Spleen (tissue), 11 donors: ENCODE data around the gene PFDN5. TPM values are rescaled to one million over a fixed set of nuclear protein-coding genes. Genes with fewer than 3 reads are reported as not detected.

Source experiments
- DNase-seq: peaks from one replicate; pipeline ENCODE4 v3.0.0-alpha.2; 2020
- H3K27ac ChIP-seq, 8 donors: fragments of 200-600 bp; sonication (generic) in 7 of 8; 1 replicate in 4 of 8; 2 replicates in 4 of 8; pipeline versions ENCODE4 v1.5.0 to v1.8.0; 2016 to 2021; ENCODE audit warnings: inconsistent platforms in 4 of 8, mild to moderate bottlenecking in 4 of 8, moderate library complexity in 1 of 8
- H3K27me3 ChIP-seq, 7 donors: fragments of 200-600 bp; sonication (generic) in 6 of 7; replicated peaks in 1 of 7; 1 replicate in 4 of 7; 2 replicates in 3 of 7; pipeline versions ENCODE4 v1.5.0 to v1.8.0; 2016 to 2021; ENCODE audit warnings: inconsistent platforms in 3 of 7, mild to moderate bottlenecking in 1 of 7
- H3K36me3 ChIP-seq, 6 donors: fragments of 200-600 bp; sonication (generic) in 5 of 6; 1 replicate in 4 of 6; 2 replicates in 2 of 6; pipeline versions ENCODE4 v1.5.0 to v1.8.0; 2016 to 2021; ENCODE audit warnings: inconsistent platforms in 2 of 6
- H3K4me1 ChIP-seq, 6 donors: fragments of 200-600 bp; sonication (generic) in 5 of 6; 1 replicate in 3 of 6; 2 replicates in 3 of 6; pipeline versions ENCODE4 v1.5.0 to v1.8.0; 2016 to 2021; ENCODE audit warnings: inconsistent platforms in 3 of 6
- H3K4me3 ChIP-seq, 8 donors: fragments of 200-600 bp; sonication (generic) in 7 of 8; 1 replicate in 4 of 8; 2 replicates in 4 of 8; pipeline versions ENCODE4 v1.5.0 to v1.8.0; 2016 to 2021; ENCODE audit warnings: inconsistent platforms in 4 of 8, mild to moderate bottlenecking in 4 of 8, moderate library complexity in 2 of 8
- H3K9me3 ChIP-seq, 8 donors: fragments of 200-600 bp; sonication (generic) in 7 of 8; 1 replicate in 4 of 8; 2 replicates in 4 of 8; pipeline versions ENCODE4 v1.5.0 to v1.8.0; 2016 to 2021; ENCODE audit warnings: inconsistent platforms in 4 of 8
- POLR2A ChIP-seq, 3 donors: fragments of 450-650 bp; IDR thresholded peaks; one replicate each; pipeline ENCODE4 v1.5.1; 2017; ENCODE audit warnings: antibody characterized with exemption in 3 of 3, mild to moderate bottlenecking in 1 of 3
- POLR2AphosphoS5 ChIP-seq, 3 donors: sonication (generic); formaldehyde crosslinking; IDR thresholded peaks; one replicate each; pipeline ENCODE4 v1.5.1; 2017; ENCODE audit warnings: antibody characterized with exemption in 3 of 3
- WGBS, 5 donors: extraction: QIAGEN DNeasy Blood & Tissue Kit in 3 of 5; methylation state at CpG; one replicate each; pipeline versions ENCODE4 v1.1.5 to v1.1.7; 2013 to 2018; 5-methylcytosine and 5-hydroxymethylcytosine counted together
- intact Hi-C: fragments of 100-400 bp; cut with DNase I; formaldehyde crosslinking; loops from one replicate; pipeline ENCODE4 v1.15.0; 2023; ENCODE audit warnings: low total_unique reads
- polyA plus RNA-seq, 3 donors: library from polyadenylated mRNA; stranded (reverse); fragments of 200-250 nt; gene quantifications; one replicate each; pipeline ENCODE4 v1.2.1, GENCODE V29; 2013
- total RNA-seq, 7 donors: library from RNA; depleted of rRNA in 3 of 7; stranded (reverse); fragments of >200 nt in 3 of 7; fragmentation: NEBNext Ultra II Directional in 4 of 7; extraction: Animal tissue kit (Norgen Biotek cat#: 25700) in 4 of 7; gene quantifications; one replicate each; pipeline versions ENCODE4 v1.1.0 to v1.2.1, GENCODE V29; 2016 to 2021
- TF ChIP-seq, protein P1 (sequence below), 11 experiments: fragments of 200-600 bp in 7 of 11; fragments of 450-650 bp in 4 of 11; sonication (generic) in 4 of 11; IDR thresholded peaks in 8 of 11; conservative IDR thresholded peaks in 3 of 11; 1 replicate in 7 of 11; 2 replicates in 4 of 11; pipeline versions ENCODE4 v1.4.0 to v1.8.0; 2016 to 2021; ENCODE audit warnings: antibody characterized with exemption in 11 of 11, inconsistent platforms in 4 of 11, mild to moderate bottlenecking in 1 of 11
- donor health status: healthy with polysubstance abuse.
- donor health status: DM: no; HTN: no; CAD: no; lungs with moderate emphysema.
- donor health status: DM: no; HTN: no; CAD: no.
- donor health status: Bipolar disorder and iron deficiency.
- donor health status: healthy.
- donor health status: DM: no; HTN: no; CAD: no.
- donor health status: DM: yes; HTN: yes; CAD: no.

Gene PFDN5
- total and polyA plus RNA-seq, 10 donors: 399 to 2,525 (median 730) TPM

DNA sequence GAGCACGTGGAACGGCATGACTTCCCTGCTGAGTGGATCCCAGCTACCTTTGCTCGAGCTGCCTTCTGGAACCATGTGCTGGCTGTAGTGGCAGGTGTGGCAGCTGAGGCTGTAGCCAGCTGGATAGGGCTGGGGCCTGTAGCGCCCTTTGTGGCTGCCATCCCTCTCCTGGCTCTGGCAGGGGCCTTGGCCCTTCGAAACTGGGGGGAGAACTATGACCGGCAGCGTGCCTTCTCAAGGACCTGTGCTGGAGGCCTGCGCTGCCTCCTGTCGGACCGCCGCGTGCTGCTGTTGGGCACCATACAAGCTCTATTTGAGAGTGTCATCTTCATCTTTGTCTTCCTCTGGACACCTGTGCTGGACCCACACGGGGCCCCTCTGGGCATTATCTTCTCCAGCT lies 42.0 kb upstream of the PFDN5 start:
- WGBS, 5 donors: 94 to 96% (median 96%) methylated on average over 10 to 13 of the region's 13 CpGs
- no peaks in the 10 kb centered on the region for H3K9me3 ChIP-seq
- H3K4me1 ChIP-seq: peaks cover 22 to 69% (median 53%) of the 10 kb centered on the region in 6 donors
- peak overlapping the region in 5 of 8 donors; percentile 79 to 95 (median 90) for H3K27ac ChIP-seq
- H3K36me3 ChIP-seq: peaks cover 0 to 29% (median 18%) of the 10 kb centered on the region in 6 donors
- H3K27me3 ChIP-seq: no peaks in the 10 kb centered on the region
- no peak for TF ChIP-seq POLR2A (IDR thresholded peaks at IDR 0.05)
- TF ChIP-seq POLR2AphosphoS5 (IDR thresholded peaks at IDR 0.05): no peak
- H3K4me3 ChIP-seq: peak overlapping the region in 5 of 8 donors; percentile 87 to 97 (median 89)
- intact Hi-C loops: loop anchor here (5.0 kb wide), 1 partner anchor 46 kb away; the partner anchor contains the start of gene ITGB7
- DNase-seq: no peak

DNA sequence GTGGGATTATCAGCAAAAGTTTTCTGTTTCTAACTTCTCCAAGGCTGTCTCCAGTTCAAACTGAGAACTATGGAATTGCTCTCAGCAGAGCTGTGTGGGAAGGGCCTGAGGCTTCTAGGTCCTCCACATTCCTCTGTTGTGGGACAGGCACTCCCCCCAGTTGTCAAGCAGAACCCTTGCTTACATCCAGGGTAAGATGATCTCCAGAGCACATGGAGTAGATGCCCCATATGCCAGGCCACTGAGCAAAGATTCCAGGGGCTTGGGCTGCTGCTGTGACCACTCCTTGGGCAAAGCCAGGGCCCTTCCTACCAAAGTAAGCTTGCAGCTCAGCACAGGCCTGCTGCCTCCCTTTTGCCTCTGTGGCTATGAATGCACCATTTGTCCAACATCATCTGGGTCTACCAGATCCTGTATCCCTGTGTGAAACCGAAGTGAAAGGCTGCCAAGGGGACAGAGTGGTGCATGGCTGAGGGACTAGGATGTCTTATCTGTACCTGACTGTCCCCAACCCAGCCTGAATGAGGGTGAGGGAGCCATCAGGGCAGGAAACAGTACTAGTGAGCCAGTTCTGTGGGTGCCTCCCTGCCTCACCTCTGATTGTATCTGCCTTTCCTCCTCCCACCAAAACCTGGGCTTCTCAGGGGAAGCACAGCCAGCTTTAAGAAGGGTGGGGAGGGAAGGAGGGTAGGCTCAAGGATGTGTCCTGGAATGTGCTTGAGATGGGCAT lies 40.4 kb upstream of the PFDN5 start:
- H3K9me3 ChIP-seq: no peaks in the 10 kb centered on the region
- intact Hi-C loops: loop anchor here (5.0 kb wide), 1 partner anchor 48 kb away; the partner anchor contains the start of gene ITGB7
- WGBS, 5 donors: 88 to 100% (median 95%) methylated on average over 1 of the region's 1 CpG; no CpG with 5 or more reads in 1 of the 5 donors
- H3K27ac ChIP-seq: peak overlapping the region in 5 of 8 donors; percentile 20 to 77 (median 61)
- no peak for TF ChIP-seq POLR2A (IDR thresholded peaks at IDR 0.05)
- peaks cover 0 to 29% (median 18%) of the 10 kb centered on the region in 6 donors for H3K36me3 ChIP-seq
- peaks cover 25 to 85% (median 65%) of the 10 kb centered on the region in 6 donors for H3K4me1 ChIP-seq
- H3K27me3 ChIP-seq: no peaks in the 10 kb centered on the region
- no peak overlapping the region for H3K4me3 ChIP-seq
- DNase-seq: no peak

DNA sequence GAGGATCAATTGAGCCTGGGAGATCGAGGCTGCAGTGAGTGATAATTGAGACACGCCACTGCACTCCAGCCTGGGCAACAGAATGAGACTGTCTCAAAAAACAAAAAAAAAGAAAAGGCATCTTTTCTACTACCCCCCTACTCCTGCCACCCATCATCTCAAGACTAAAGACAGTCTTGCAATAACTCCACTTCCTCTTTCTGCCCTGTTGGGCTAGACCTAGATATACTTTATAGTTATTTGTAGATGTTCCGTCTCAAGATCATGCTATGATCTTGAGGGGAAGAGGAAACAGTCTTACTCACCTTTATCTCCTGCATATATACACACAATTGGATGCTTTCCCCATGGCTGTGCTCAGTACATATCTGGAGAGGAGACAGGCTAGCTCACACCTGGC lies 39.3 kb upstream of the PFDN5 start:
- TF ChIP-seq POLR2AphosphoS5 (IDR thresholded peaks at IDR 0.05): no peak
- no peak for TF ChIP-seq POLR2A (IDR thresholded peaks at IDR 0.05)
- TF ChIP-seq, protein P1, sequence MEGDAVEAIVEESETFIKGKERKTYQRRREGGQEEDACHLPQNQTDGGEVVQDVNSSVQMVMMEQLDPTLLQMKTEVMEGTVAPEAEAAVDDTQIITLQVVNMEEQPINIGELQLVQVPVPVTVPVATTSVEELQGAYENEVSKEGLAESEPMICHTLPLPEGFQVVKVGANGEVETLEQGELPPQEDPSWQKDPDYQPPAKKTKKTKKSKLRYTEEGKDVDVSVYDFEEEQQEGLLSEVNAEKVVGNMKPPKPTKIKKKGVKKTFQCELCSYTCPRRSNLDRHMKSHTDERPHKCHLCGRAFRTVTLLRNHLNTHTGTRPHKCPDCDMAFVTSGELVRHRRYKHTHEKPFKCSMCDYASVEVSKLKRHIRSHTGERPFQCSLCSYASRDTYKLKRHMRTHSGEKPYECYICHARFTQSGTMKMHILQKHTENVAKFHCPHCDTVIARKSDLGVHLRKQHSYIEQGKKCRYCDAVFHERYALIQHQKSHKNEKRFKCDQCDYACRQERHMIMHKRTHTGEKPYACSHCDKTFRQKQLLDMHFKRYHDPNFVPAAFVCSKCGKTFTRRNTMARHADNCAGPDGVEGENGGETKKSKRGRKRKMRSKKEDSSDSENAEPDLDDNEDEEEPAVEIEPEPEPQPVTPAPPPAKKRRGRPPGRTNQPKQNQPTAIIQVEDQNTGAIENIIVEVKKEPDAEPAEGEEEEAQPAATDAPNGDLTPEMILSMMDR (IDR thresholded peaks at IDR 0.05 in 8 of 11, conservative IDR thresholded peaks at IDR 0.05 in 3 of 11): no peak
- Histone ChIP-seq H3K4me1 (peaks cover 25 to 81% (median 61%) of the 10 kb centered on the region in 6 donors), H3K36me3 (peaks cover 0 to 29% (median 18%) of the 10 kb centered on the region in 6 donors), H3K9me3 (no peaks in the 10 kb centered on the region), H3K27me3 (no peaks in the 10 kb centered on the region), H3K27ac (peak overlapping the region; percentile 3 to 77 (median 44)), H3K4me3 (no peak overlapping the region)
- 38 to 64% (median 48%) methylated on average over 3 of the region's 3 CpGs for WGBS, 5 donors
- no peak for DNase-seq
- intact Hi-C loops: no loop called here

DNA sequence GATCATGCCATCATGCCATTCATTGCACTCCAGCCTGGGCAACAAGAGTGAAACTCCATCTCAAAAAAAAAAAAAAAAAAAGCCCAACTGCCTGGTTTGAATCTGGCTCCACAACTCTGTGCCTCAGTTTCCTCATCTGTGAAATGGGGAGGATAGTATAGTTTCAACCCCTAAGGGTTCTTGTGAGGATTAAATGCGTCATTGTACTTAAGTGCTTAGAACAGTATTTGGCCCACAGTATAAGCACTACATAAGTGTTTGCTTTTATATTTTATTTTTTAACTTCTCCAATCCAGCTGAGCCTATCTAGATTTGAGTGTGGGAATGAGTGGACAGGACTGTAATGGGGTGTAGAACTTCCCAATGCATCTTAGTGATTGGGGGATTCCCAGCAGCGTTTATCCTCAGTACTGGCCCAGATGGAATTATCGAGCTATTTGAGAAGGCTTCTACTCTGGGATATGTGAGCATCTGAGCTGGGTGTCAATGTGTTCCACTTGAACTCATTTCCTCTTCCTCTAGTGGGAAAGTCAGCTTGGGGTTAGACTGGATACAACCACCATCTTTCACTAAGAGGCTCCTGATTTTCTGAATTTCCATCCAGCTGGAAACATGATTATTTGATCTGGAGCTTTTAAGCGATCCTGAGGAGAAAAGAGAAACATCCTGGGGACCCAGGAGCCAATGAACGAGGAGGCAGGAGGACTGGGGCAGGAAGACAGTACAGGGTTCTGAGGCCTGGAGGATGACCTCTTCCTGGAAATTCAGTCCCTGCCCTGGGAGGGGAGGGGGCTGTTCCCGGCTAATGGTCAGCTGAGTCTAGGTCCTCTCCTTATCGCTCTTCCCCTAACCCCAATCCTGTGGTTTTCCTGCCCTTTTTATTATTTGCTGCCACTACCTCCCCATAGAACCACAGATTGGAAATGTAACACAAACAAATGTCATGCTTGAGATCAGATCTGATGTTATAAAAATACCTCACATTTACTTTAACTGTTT lies 36.5 kb upstream of the PFDN5 start:
- Histone ChIP-seq H3K36me3 (peaks cover 0 to 20% (median 11%) of the 10 kb centered on the region in 6 donors), H3K27me3 (no peaks in the 10 kb centered on the region), H3K4me1 (peaks cover 8 to 56% (median 39%) of the 10 kb centered on the region in 6 donors), H3K4me3 (no peak overlapping the region), H3K27ac (peak overlapping the region in 6 of 8 donors; percentile 24 to 65 (median 46)), H3K9me3 (no peaks in the 10 kb centered on the region)
- intact Hi-C loops: no loop called here
- TF ChIP-seq POLR2AphosphoS5 (IDR thresholded peaks at IDR 0.05) (no peak), POLR2A (IDR thresholded peaks at IDR 0.05) (no peak)
- TF ChIP-seq, protein P1 (IDR thresholded peaks at IDR 0.05 in 8 of 11, conservative IDR thresholded peaks at IDR 0.05 in 3 of 11): no peak
- no peak for DNase-seq
- WGBS, 5 donors: 42 to 50% (median 49%) methylated on average over 7 of the region's 7 CpGs
